ENCODE results near the gene RALGAPB. TPM values are rescaled to one million over a fixed set of nuclear protein-coding genes. Genes with fewer than 3 reads are reported as not detected.
A peak's percentile ranks its signal among the peaks of the same experiment; 100 is the strongest.

Gene RALGAPB
- total RNA-seq, 1 donor from 2014 or later: 21.4 TPM

DNA sequence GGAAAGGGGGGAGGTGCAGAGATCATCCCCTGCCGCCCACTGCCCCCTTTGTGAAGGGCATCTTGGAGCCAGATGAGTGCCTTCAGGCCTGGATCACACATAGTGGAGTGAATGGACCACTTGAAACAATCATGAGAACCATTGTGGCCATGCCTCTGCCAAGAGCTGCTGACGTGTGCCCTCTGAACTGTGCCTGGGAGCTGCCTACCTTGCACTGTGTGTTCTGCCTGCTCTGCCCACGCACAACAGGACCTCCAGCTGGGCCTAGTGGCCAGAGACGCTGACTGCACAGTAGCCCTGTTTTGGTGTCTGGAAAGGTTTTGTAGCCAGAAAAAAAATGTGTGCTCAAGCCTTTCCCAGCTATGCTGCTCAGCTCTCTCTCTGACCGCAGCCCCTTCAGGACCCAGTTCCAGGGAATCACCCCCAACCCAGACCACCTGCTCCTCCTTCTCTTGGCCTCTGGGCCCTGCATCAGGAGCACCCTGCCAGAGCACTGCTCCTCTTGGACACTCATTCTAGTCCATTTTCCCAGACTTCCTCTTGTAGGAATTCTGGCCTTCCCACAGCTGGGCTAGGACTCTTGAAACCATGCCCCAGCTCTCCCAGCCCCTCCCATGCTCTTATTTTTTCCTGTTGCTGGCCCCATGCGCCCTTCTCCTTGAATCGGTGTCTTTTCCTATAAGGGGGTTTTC is 106.7 kb downstream of the RALGAPB start:
- Histone ChIP-seq H3K4me3 (no peak overlapping the region), H3K9me3 (replicated peaks) (no peaks in the 10 kb centered on the region), H3K4me1 (peaks cover 31% of the 10 kb centered on the region), H3K27me3 (ENCODE audit: low read depth) (no peaks in the 10 kb centered on the region), H3K36me3 (peaks cover 27% of the 10 kb centered on the region), H3K27ac (replicated peaks) (peak overlapping the region; percentile 59)
- intact Hi-C loops (cut with micrococcal nuclease): no loop called here
- DNase-seq: peak; percentile 53
- TF ChIP-seq, protein P1, sequence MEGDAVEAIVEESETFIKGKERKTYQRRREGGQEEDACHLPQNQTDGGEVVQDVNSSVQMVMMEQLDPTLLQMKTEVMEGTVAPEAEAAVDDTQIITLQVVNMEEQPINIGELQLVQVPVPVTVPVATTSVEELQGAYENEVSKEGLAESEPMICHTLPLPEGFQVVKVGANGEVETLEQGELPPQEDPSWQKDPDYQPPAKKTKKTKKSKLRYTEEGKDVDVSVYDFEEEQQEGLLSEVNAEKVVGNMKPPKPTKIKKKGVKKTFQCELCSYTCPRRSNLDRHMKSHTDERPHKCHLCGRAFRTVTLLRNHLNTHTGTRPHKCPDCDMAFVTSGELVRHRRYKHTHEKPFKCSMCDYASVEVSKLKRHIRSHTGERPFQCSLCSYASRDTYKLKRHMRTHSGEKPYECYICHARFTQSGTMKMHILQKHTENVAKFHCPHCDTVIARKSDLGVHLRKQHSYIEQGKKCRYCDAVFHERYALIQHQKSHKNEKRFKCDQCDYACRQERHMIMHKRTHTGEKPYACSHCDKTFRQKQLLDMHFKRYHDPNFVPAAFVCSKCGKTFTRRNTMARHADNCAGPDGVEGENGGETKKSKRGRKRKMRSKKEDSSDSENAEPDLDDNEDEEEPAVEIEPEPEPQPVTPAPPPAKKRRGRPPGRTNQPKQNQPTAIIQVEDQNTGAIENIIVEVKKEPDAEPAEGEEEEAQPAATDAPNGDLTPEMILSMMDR (IDR thresholded peaks at IDR 0.05; ENCODE audit: borderline replicate concordance): no peak

DNA sequence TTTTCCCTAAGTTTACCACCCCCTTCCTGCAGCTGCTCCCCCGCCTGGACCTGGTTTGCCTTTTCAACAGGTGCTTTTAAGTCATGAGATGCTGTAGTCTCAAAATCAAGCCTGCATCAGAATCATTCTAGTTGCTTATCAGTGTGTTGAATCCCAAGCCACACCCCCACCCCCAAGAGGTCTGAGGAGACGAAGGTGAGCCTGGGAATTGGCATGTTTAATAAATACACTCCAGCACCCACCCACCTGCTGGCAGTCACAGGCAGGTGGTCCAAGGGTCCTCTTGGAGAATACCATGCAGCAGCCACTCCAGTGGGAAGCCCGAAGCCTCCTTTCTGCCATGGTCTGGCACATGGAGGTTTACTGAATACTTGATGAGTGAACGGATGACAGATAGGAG is 107.3 kb downstream of the RALGAPB start:
- Histone ChIP-seq H3K27me3 (ENCODE audit: low read depth) (no peaks in the 10 kb centered on the region), H3K4me1 (peaks cover 31% of the 10 kb centered on the region), H3K4me3 (no peak overlapping the region), H3K27ac (replicated peaks) (peak overlapping the region; percentile 77), H3K36me3 (peaks cover 21% of the 10 kb centered on the region), H3K9me3 (replicated peaks) (no peaks in the 10 kb centered on the region)
- intact Hi-C loops (cut with micrococcal nuclease): no loop called here
- TF ChIP-seq, protein P1 (IDR thresholded peaks at IDR 0.05; ENCODE audit: borderline replicate concordance): no peak
- DNase-seq: no peak

DNA sequence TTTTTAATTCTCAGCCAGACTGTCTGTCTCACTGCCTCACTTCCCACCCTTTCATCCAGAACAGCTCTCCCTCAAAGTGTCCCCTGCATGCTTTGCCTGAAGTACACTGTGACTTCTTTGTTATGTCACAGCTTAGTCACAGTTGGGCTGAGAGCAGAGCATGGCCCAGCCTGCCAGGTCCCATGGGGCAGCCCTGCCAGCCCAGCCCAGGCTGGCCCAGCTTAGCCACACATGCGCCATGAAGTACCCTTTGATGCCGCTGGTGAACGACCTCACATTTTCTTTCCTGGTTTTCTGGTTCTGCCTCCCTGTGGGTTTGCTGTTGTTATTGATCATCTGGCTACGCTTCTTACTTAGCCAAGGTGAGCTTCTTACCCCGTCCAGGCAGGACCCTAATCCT is 108.4 kb downstream of the RALGAPB start, which contains the start of gene ADIG:
Gene ADIG (plus strand): TSS at position 185 of the 400 bp plus-strand sequence. CDS start 54 bp downstream, at position 239.
- intact Hi-C loops (cut with micrococcal nuclease): no loop called here
- DNase-seq: peak; percentile 60
- H3K27me3 ChIP-seq (ENCODE audit: low read depth): peaks cover 7% of the 10 kb centered on the region
- peaks cover 11% of the 10 kb centered on the region for H3K36me3 ChIP-seq
- no peaks in the 10 kb centered on the region for H3K9me3 ChIP-seq (replicated peaks)
- no peak within 1 kb of the TSS for H3K4me3 ChIP-seq
- TF ChIP-seq, protein P1 (IDR thresholded peaks at IDR 0.05; ENCODE audit: borderline replicate concordance): peak; percentile 31
- H3K27ac ChIP-seq (replicated peaks): peak within 1 kb of the TSS; percentile 77
- H3K4me1 ChIP-seq: peaks cover 31% of the 10 kb centered on the region

DNA sequence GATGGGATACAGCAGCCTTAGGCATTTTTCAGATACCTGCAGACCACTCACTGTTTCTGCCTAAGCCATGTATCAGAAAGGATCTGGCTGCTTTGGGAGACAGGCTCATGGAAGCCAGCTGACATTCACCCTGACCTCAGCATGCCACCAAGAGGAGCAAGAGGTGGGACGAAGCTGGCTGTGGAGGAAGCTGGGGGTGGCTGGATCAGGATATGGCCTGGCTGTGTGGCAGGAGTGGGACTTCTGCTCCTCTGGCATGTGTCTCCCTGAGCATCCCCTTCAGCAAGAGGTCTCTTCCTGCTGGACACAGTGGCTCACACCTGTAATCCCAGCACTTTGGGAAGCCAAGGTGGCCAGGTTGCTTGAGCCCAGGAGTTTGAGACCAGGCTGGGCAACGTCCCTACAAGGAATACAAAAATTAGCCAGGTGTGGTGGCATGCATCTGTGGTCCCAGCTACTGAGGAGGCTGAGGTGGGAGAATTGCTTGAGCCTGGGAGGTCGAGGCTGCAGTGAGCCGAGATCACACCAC is 109.3 kb downstream of the RALGAPB start:
- DNase-seq: no peak
- intact Hi-C loops (cut with micrococcal nuclease): no loop called here
- Histone ChIP-seq H3K27ac (replicated peaks) (no peak overlapping the region), H3K27me3 (ENCODE audit: low read depth) (peaks cover 9% of the 10 kb centered on the region), H3K36me3 (peaks cover 2% of the 10 kb centered on the region), H3K9me3 (replicated peaks) (no peaks in the 10 kb centered on the region), H3K4me1 (peaks cover 31% of the 10 kb centered on the region), H3K4me3 (no peak overlapping the region)
- TF ChIP-seq, protein P1 (IDR thresholded peaks at IDR 0.05; ENCODE audit: borderline replicate concordance): no peak

DNA sequence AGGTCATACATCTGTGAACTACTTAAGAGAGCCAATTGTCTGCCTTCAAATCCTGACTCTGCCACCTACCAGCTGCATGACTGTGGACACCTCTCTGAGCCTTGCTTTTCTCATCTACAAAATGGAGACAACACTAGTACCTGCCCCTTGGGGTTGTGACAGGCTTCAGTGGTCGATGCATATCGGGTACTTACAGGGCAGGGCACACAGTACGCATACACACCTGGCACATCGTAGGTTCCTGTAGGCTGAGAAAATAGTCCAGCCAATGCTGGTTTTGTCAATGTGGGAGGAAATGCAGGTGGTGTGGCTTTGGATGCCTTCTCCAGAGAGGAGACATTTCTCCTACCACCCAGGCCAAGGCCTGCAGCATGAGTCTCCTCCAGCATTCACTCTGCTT is 110.7 kb downstream of the RALGAPB start:
- no peak overlapping the region for H3K27ac ChIP-seq (replicated peaks)
- no peaks in the 10 kb centered on the region for H3K36me3 ChIP-seq
- no peak overlapping the region for H3K4me3 ChIP-seq
- intact Hi-C loops (cut with micrococcal nuclease): no loop called here
- peaks cover 31% of the 10 kb centered on the region for H3K4me1 ChIP-seq
- no peak for DNase-seq
- TF ChIP-seq, protein P1 (IDR thresholded peaks at IDR 0.05; ENCODE audit: borderline replicate concordance): no peak
- peaks cover 9% of the 10 kb centered on the region for H3K27me3 ChIP-seq (ENCODE audit: low read depth)
- H3K9me3 ChIP-seq (replicated peaks): no peaks in the 10 kb centered on the region
